ENCODE measurements around the gene CD6.
A peak's percentile ranks its signal among the peaks of the same experiment; 100 is the strongest.

CD6 gene

DNA sequence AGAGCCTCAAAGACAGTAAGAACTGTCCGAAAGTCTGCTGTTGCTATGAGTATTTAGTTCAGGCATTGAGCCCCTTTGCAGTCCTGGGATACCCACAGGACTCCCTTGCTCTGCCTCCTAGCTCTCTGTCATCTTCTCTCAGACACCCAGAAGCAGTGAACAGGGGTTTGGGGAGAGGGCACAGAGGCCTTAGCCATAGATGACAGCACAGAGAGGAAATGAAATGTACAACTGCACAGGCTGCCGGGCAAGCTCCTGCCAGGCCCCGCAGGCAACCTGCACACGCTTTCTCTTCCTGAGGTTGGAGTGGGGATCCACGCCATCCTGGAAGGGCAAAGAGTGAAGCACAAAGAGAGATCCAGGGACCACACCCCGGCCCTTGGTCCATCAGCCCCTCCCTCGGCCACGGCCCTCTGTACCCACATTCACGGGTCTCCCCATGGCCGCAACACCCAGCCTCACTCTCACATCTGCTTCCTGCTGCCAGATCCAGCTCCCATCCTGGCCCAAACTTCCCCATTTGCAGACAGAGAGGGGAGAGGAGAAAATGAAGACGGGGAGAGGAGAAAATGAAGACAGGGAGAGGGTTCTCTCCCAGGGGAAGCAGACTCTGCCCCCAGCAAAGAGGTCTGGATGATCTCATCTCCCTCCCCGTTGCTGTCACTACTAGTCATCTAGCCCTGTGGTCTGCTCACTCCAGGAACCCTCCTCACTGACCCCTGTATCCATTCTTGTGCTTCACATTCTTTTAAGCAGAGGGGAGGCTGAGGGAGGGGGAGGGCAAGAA, 40.7 kb downstream of the CD6 start:
- DNase-seq, result no peak

DNA sequence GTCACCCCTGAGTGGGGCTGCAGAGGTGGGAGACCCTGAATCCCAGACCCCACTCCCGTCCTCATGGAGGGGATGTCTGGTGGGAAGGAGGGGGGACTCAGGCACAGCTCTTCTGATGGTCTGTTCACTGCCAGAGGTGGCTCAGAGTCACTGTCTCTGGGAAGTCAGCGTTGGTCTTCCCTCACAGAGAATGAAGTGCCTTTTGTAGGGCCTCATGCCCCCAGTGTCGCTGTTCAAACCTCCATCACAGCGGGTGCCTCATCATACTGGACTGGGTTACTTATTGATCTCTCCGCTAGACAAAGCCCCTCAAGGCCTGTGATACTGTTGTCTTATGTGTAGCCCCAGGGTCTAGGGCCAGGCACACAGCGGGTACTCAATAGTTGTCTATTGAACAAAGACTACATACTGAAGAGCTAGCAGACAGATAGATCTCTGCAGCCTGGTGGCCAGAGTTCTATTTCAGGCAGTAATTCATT, 41.3 kb downstream of the CD6 start:
- DNase-seq, result no peak

DNA sequence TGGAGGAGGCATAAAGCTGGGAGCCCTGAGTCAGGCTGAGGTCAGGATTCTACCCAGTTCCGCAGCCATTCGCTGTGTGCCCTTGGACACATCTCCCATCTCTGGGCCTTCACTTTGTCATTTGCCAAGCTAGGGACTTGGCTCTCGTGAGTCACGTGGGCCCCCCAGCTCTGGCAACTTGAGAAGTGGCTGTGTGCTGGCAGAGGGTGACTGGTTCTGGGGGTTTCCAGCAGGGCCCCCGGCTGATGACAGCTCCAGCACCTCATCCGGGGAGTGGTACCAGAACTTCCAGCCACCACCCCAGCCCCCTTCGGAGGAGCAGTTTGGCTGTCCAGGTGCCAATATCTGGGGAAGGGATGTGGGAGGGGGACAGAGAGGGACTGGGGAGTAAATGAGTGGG, 46.6 kb downstream of the CD6 start:
- DNase-seq, result no peak

DNA sequence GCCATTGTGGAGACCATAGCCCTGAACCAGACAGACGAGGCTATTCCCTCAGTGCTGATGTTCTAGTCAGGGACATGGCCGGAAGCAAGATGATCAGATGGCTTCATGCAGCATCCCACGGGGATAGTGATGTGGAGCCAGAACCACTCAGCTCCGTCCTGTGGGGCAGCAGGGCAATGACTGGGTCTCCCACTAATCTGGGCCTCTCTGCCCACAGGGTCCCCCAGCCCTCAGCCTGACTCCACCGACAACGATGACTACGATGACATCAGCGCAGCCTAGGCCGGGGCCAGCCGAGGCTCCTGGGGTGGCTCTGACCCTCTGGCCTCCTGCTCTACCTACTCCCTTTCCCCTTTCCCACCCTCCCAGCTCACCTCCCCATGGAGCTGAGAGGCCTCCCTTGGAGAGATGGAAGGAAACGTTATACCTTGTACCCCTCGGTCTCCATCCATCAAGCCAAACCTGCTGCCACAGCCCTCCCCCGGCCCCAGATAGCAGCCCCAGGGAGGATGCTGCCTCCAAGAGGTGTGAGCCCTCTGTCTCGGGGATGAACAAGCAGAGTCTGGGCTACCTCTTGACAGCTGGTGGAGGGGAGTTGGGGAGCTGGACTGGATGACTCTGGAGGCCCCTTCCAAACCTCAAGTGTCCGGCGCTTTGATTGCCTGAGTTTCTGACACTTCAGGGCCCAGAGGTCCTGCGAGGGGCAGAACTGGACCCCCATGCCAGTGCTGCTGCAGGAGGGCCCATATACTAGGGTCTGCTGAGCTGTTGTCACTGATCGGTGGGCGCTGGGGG, 47.8 kb downstream of the CD6 start:
- no peak for DNase-seq

DNA sequence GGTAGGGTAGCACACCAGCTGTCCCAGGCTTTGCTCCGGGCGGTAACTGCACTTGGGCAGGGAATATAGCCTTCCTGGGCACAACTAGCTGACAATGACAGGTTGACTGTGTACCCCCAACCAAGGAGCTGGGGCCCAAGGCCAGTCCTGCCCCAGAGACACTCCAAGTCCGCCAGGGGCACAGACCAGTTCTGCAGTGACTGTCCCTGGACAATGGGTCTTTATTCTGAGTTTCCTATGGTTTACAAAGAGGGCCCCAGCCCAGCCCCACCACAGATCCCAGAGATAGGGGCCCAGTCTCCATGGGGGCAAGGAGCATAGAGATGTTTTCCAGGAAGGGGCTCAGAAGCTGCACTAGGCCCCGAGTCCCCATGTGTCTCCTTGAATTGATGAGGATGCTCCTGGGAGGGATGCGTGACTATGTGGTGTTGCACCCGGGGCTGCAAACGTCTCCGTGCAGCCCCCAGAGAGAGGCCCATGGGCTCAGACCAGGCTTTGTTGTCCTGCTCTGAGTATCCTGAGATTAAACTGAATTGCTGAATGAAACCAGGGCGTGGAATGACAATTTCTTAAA, 48.4 kb downstream of the CD6 start:
- no peak for DNase-seq

DNA sequence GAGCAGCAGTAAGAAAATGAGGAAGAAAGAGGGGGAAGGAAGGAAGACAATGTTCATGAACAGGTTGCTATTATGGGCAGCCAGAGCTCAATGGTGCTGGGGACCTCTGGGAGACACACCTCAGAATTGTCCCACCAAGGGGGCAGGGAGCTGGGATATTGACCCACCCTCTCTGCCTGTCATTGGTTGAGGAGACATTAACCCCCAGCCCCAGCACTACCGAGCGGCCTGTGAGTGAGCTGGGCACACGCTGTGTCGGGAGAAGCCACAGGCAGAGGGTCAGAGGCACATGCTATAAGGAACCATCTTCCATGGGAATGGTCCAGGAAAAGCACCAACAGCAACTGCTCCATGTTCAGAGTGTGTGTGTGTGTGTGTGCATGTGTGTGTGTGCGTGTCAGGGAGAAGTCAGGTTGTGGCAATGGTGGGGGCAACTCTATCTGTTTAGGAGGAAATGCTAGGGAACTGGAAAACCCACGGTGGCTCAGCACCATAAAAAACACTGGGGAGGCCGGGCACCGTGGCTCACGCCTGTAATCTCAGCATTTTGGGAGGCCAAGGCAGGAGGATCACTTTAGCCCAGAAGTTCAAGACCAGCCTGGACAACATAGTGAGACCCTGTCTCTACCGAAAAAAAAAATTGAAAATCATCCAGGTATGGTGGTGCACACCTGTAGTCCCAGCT, 49.2 kb downstream of the CD6 start:
- DNase-seq, result no peak

DNA sequence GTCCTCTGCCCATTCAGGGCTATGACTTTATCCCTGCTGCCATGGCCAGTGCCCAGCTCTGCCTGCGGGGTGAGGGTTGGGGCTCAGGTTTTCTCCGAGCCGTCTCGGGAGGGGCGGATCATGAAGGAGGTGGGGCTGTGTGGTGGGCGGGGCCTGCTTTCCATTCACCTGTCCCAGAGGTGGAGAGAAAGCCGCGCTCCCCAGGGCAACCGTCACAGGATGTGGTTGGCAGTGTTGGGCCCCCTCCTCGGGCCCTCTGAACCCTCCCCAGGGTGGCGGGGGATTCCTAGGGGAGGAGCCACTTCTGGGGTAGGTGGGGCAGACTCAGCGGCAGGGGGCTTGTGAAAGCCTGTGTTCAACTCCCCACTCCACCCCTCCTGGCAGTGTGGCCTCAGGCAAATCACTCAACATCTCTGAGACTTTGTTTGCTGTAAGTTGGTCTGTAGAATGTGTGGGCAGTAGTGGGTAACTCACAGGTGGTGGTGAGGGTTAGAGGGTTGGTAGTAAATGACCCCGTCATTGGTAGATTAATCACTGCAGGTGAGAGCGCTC, 50.3 kb downstream of the CD6 start:
- peak; percentile 75 for DNase-seq

DNA sequence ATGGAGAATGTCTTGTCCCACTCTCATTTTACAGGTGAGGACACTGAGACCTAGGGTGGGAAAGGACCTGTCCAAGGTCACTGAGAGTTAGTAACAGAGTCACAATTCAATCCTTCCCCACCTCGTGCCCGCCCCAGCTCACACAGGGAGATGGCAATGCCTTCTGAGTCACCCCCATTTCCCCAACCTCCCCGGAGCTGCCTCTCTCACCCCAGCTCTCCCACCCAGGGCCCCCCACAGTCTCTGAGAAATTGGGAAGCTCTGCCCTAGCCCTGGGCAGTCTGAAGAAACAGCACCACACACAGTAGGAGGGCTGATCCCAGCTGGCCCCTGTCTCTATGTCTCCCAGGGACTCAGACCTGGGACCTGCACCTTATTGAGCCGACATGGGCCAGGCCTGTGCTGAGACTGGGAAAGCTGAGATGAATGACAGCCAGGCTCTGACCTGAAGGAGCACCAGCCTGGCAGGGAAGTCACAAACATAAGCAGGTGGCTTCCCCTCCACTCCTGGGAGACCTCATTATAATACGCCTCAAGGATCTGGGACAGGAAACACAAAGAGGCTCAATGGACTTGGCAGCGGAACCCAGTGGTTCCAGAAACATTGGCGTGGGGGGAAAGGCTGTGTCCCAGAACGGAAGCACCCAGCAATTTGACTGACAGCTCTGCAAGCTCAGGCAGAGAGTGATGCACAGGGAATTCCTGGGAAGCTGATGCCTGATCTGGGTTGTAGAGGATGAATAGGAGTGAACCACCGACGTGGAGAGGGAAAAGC, 51.0 kb downstream of the CD6 start:
- DNase-seq, result no peak

DNA sequence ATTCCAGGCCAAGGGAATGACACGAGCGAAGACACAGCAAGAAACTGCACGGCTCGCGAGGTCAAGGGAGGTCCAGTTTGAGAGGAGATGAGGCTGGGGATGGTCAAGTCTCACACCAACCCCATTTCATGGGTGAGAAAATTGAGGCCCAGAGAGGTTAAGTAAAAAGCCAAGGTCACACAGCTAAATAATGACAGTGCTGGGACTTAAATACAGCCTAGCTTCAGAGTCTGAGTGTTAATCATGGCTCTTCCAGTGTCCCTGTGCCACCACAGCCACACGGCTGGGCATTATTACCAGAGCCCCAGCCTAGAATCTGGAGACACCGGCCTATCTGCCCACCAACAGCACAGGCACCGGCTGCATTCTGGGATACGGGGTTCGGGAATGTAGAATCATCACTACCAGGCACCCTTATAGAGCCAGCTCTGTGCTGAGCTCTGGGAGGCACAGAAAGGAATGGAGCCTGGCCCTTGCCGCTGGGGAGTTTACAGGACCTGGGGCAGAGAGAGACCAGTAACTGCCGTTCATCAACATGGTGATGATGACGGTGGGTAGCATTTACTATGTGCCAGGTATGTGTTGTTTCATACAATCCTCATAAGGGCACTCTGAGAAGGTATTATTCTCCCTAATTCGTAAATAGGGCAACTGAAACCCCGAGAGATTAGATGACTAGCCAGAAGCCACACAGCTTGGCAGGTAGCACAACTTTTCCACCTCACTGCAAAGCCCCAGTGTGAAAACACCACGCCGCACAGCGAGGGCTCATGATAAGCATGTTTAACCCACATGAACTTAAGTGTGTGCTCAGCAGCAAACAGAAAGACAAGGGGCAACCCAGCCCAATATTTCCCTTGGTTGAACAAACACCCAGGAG, 51.8 kb downstream of the CD6 start:
- peak; percentile 48 for DNase-seq

DNA sequence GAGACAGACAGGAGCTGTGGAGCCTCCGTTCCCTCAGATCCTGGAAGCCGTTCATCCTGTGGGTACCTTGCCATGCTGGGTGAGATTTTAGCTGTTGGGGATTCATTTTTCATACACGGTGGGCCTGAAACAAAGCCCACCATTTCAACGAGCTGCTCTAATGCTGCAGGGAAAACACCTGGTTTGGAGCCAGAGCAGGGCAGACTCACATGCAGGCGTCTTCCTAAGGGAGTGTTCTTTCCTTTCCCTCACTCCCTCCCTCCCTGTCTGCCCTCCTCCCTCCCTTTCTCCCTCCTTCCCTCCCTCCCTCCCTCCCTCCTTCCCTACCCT, 52.5 kb downstream of the CD6 start:
- no peak for DNase-seq

DNA sequence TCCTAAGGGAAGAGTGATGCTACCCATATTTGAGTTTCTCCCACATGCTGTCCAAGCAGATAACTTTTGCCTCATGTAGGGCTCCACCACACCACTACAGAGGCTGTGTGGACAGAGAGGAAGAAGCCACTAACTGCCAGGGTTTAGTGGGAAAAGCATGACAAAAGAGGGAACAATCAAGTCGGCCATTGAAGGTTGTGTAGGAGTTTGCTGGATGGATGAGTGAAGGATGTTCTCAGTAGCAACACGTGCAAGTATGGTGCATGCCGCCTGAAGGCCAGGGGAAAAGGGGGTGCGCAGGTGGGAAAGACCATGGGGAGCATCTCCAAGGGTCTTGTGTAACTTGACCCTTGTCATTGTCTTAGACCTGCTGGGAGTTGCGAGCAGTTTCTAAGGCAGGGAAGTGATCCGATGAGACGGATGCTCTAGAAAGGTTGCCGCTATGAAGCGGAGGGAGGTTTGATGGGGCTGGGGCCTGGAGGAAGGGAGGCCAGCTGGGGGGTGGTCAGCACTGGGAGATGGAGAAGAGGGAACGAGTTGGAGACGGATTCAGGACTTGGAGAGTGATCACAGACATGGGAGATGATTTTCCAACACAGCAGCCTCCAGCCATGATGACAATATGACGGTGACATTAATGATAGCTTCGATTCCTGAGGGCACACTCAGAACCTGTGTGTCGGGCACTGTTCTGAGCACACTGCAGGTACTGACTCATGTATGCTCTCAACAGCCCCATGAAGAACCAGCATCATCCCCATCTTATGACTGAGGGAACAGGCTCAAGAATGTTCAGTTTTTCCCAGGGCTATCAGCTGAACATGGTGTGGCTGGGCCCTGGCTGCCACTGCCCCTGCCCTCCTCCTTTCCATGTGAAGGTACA, 53.7 kb downstream of the CD6 start:
- DNase-seq, result no peak

DNA sequence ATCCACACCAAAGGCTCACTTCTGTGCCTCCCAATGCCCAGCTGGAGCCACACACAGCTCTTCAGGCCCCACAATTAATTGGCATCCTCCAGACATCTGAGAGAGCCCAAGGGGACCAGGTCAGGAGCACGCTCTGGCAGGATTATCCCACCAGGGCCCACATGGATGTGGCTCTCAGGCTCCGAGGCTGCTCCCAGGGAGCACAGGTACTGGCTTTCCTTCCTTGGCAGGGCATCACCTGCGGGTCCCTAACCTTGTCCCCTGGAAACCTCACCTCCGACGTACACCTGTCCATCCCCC, 54.3 kb downstream of the CD6 start:
- no peak for DNase-seq

DNA sequence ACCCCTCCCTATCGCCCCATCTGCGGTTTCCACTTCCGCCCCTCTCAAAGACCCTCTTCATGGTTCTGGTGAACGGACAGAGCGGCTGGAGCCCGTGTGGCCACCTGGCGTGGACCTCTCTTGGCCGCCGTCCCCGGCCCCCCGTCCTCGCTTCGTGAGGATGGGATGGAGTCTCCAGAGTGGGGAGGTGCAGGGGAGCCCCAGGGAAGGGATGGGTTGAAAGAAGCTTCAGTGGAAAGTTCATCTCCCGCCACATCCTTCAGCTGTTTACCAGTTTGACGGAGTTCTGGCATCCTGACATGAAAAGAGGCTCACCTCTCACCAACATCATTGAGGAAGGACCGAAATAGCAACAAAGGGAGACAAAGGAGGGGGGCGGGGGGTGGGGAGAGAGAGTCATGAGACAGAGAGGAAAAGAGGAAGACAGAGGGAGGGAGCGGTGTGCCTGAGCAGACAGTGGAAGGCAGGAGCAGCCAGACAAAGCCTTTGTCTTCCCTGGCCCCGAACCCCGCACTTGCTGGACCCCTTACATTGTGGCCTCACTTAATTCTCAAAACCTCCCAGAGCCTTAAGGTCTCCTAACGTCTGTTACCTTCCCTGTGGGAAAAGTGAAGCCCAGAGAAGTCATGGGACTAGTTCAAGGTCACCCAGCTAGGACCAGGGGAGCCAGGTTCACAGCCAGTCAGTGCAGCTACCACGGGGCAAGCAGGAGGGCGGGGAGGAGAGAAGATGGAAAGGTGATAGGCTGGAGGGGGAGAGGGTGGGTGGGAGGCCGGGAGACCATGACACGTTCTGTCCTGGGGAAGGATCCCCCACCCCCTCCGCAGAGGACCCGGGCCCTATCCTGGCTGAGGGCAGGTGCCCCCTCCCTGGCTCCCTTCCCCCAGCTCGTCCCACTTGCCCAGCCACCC, 54.9 kb downstream of the CD6 start:
- DNase-seq, result peak; percentile 65

DNA sequence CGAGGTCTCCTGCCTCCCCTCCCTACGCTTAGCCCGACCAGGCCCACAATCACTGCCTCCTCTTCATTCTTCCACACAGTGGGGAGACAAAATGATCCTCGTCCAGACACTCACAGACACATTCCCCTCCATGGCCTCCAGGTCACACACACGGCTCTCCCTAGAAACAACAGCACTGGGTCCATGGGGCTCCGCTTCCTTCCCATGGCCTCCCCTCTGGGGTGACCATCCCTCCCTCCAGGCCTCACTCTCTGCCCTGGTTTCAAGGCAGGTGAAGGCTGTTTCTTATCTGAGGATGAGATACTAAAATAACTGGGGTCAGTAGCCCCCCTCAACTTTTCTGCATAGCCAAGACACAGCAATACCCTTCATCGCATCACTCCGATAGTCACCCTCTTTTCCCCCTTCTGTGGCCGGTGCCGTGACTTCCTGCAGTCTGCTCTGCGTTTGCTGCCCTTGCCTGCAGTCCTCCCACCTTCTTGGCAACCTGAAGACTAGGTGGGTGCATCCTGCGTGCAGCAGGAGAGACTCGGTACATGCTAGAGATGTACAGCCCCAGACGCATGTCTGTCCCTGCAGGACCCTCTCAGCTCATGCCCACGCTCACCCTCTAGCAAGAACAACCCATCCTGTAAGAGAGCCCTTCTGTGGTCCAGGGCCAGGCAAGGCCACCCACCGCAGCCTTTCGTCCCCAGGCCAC, 55.8 kb downstream of the CD6 start:
- DNase-seq, result no peak

DNA sequence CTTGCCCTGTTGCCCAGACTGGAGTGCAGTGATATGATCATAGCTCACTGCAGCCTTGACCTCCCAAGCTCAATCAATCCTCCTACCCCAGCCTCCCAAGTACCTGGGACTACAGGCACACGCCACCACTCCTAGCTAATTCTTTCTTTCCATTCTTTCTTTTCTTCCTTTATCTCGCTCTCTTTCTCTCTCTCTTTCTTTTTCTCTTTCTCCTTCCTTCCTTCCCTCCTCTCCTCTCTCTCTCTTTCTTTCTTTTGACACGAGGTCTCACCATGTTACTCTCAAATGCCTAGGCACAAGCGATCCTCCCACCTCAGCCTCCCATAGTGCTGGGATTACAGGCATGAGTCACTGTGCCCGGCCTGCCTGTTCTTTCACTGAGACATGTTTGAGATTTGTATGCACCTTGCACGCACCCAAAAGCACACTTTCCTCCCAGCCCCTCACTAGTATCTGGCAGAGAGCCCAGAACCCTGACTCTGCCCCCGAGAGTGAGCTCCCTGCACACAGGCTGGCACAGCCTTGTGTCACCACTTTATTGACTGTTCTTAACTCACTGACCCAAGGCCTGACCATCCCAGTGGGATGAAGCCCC, 56.8 kb downstream of the CD6 start:
- DNase-seq, result peak; percentile 89

DNA sequence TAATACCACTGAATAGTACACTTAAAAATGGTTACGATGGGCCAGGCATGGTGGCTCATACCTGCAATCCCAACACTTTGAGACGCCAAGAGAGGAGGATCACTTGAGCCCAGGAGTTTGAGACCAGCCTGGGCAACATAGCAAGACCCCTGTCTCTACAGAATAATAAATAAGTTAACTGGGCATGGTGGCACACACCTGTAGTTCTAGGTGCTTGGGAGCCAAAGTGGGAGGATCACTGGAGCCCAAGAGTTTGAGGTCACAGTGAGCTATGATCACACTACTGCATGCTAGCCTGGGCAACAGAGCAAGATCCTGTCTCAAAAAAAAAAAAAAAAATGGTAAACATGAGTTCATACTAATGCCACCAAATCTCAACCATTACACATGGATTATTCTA, 61.3 kb downstream of the CD6 start:
- no peak for DNase-seq

DNA sequence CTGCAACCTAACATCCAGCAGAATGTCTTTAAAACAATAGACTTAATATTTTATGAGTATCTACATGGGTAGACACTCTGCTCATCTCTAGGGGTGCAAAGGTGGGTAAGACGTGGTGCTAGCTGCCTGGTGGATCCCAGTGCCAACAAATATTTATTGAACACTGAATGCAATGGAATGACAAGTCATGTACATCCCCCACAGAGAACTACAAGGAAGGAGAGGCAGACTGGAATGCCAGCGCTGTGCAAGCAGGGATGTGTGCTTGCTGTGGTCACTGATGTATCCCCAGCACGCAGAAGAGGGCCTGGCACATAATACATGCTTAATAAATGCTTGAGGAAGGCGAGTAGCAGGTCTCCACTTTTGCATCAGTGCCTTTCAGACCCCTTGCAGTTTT, 61.9 kb downstream of the CD6 start:
- DNase-seq, result no peak

DNA sequence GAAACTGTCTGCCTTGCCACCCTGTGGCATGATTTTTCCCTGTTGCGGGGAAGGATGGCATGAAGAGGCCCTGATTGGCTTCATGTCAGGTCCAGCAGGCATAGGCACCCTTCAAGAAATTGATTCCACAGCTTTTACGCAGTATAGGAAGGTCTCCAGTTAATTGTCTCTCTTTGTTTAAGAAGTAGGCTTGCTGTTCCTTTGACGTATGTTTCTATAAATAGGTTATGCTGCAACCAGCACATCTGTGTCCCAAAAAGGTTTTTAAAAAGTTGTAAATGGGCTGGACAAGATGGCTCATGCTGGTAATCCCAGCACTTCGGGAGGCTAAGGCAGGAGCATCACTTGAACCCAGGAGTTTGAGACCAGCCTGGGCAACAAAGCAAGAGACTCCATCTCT, 62.6 kb downstream of the CD6 start:
- DNase-seq, result no peak
